GM21737 (cell line): Measurements from ENCODE around the gene RPTOR.

Experiments
- ATAC-seq: cut with Tn5 transposase; IDR thresholded peaks from one replicate; pipeline ENCODE4 v1.9.1; 2021; ENCODE audit warnings: mild to moderate bottlenecking, moderate library complexity; ENCODE audit not compliant: unreplicated experiment

RPTOR gene

GRCh38 chr17:80893604-80894438, 349.2 kb downstream of the RPTOR start:
- no peak for ATAC-seq

DNA sequence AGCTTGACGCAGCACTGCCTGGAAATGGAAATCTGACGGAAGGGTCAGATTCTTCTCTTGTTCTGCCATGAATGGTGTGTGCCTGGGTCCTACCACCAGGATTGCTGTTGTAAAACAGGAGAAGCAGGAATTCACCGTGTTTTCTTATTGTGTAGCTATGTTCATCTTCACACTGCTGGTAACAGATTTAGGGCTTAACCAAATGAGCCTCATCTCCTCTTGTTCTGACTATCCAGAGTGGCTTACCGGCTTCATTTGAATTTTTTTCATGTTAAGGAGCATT, 349.7 kb downstream of the RPTOR start:
- no peak for ATAC-seq

DNA sequence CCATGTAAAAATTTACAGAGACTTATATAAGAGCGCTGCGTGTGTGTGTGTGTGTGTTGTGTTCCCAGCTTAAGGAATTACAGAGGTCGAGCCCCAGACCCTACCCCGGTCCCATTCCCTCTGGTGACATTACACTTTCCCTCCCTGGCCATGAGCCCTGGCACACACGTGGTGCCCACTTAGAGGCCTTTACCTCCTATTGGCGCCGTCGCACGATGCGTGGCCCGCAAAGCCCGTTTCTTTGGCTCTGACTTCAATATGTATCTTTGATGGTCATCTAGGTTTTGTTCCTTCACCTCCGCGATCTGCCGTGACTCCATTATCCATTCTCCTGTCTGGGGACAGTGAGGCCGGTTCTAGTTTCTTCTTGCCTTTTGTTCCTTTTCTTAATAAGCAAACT, 350.1 kb downstream of the RPTOR start:
- no peak for ATAC-seq

- ATAC-seq, result no peak
These were observed 350.7 kb downstream of the RPTOR start for GRCh38 chr17:80895366-80895765.

- ATAC-seq, result no peak
These were observed 354.1 kb downstream of the RPTOR start for GRCh38 chr17:80898716-80899115.

DNA sequence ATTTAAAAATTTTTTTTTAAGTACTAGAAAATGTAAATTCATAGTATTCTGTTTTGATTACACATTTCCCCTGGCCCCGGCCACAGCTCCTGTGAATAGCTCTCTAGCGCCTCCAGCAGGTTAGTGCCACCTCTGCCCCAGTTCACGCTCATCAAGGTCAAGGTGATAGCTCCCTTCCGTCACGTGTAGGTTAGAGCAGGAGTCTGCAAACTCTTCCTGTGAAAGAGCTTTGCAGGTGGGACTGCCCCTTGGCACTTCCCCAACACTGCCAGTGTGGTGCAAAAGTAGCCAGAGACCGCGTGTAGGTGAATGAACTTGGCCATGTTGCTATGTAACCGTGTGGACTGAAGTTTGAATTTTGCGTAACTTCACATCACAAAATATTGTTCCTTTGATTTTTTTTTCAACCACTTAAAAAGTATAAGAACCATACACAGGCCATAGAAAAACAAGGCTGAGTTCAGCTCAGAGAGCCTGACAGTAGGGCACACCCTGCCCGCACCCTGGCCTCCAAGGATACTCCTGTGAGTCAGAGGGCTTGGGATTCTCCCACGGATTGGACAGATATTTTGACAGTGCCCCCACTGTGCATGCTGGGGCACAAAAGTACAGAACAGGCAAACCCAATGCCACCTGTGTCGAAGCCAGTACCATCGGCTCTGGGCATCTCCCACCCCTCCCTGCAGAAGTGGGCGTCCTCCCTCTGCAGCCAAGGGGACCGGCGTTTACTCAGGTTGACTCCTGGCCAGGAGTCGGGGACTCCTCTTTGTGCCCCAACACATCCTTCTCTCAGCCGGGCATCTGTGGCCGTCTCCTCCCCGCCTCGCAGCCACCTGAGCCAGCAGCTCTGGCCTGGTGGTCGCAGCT, 355.0 kb downstream of the RPTOR start:
- ATAC-seq, result no peak

DNA sequence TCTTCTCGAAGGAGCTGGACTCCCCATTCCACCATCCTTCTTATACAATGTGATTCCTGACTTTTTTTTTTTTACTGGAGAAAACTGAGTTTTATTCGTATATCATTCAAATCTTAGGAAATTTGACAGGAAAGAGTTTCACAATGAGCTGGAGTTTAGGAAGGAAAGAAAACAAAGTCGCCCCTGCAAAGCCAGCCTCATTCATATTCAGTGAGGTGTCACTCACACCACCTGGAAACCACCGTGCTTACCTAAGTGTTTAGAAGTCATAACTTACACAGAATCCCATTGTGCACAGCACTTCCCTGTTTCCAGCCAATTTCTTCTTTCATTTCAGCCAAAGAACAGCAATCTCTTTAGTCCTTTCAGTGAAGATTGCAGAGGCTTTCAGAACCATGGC, 356.7 kb downstream of the RPTOR start:
- ATAC-seq, result no peak

GRCh38 chr17:80902197-80902962, 357.7 kb downstream of the RPTOR start:
- no peak for ATAC-seq

DNA sequence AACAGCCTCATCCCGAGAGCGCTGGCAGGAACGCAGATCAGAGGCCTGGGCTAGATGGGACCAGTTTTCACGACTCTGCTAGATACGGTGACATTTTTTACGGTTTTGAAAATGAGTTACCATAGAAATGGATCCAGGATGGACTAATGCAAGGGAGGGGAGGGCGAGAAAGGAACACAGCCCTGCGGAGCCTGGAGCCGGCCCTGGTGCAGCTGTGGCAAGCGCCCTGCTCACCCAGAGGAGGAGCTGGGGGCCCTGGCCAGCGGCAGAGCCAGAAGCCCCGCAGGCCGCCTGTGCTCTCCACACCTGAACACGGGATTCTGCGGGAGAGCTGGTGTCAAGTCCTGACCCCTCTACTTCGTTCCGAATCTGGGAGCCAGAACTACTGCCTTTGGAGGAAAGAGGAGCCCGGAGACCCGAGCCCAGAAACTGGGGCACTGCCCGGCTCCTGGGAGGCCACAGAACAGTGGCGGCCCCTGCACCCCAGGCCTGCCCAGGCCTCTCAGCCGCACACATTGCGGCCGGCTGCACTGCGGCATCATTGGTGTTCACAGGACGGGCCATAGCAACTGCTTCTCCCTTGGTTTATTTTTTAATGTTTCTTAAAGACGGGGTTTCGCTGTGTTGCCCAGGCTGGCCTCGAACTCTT, 358.4 kb downstream of the RPTOR start:
- no peak for ATAC-seq

DNA sequence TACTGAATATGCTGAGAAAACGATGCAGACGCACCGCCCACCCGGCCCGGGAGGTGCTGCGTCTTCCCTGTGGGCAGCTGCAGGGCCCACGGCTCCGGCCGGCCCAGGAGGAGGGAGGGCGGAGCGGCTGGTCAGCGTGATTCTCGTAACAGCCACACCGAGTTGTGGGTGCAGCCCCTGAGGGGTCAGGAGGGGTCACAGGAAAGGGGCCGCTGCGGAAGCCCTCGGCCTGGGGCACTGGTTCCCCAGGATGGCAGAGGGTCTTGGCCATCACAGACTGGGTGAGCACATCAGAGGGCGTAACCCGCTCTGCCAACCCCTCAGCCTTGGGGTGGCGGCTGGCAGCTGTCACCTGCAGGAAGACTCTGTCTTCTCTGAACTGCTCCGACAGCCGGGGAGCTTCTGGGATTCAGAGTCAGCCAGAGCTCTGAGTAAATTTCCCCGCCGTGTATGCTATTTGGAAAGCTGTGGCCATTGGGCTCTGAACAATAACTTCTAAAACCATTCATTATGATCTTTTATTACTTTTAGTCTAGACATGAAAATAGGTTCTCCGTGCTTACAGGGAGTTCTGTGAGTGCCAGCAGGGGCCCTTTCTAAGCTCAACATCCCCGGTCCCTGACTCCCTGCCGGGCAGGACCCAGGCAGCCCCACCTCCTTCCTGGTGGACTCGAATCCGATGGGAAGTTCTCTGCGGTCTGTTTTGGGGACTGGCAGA, 359.6 kb downstream of the RPTOR start:
- no peak for ATAC-seq

DNA sequence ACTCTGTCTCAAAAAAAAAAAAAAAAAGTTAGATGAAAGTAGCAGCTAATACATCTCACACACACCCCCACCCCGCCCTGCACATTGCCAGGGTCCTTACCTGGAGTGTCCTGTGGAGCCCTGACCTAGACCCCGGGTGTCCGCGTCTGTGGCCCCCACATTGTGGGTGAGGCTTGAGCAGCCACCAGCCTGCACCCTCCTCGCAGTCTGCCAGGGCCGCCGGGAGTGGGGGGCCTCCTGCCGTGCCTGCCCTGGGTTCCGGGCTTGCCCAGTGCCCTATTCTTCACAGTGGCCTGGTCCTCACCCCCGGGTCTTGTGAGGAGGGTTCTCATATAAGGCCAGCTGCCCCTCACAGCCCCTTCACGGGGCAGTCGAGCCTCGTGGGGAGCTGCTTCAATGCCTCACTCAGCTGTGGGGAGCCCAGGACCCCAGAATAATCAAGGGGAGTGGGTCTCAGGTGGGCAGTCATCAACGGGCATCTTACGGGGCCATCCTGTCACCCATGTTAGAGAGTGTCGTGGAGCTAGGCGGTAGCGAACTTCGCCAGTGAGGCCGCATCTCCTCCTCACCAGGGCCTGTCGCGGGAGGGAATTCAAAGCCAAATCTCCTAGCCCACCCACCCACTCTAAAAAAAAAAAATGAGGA, 361.1 kb downstream of the RPTOR start:
- ATAC-seq, result no peak

- ATAC-seq, result no peak
These were observed 362.0 kb downstream of the RPTOR start for GRCh38 chr17:80906364-80907259.

DNA sequence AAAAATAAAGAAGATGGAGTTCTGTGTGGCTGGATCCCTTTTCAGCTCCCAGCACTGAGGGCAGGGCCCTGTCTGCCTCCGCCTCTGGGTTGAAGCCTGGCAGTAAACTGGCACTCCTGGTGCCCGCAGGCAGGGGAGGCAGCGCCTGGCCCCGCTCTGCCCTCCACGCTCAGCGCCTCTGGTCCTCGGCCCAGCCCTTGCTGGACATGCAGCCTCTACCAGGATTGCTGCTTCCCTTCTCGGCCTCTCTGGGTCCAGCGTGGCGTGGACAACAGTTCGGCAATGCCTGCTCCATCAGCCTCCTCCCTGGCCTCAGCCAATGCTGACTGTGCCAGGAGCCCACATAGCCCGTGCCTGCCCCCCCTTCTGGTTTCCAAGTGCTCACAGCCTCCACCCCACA, 362.6 kb downstream of the RPTOR start:
- ATAC-seq, result no peak

DNA sequence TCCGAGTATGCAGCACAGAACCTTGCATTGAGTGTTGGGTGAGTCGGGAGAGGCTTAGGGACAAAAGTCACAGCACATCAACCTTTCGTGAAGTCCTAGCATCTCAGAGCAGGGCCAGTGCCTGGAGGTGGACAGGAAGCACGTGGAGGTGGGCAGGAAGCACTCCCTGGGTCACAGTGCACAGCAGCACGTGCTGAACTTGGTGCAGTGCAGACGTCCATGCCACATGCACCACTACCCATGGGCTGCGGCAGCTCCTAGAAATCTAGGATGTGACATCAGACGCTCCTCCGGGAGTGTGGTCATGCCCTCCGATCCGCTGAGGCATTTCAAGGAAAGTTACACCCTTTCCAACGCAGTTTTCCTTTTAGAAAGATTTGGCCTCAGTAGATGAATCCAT, 363.6 kb downstream of the RPTOR start:
- ATAC-seq, result no peak

DNA sequence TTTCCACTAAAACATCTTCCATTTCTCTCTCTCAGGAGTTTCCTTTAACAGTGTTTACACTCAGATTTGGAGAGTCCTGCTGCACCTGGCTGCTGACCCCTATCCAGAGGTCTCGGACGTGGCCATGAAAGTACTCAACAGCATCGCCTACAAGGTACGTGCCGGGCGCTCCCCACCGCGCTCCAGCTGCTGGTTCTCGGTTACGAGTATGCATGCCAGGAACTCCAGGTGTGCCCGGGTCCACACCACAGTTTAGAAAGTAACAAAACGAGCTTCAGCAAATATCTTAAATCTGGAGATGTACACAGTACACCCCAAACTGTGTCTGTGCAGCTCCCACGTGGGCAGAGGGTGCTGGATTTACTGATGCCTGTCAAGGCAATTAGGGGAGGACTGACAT, 364.1 kb downstream of the RPTOR start:
- ATAC-seq, result no peak

GRCh38 chr17:80909635-80910034, 365.0 kb downstream of the RPTOR start:
- ATAC-seq, result no peak

GRCh38 chr17:80910043-80910442, 365.4 kb downstream of the RPTOR start:
- ATAC-seq, result no peak

- ATAC-seq, result no peak
These were observed 367.8 kb downstream of the RPTOR start for GRCh38 chr17:80912476-80912875.
